Glomerular visceral epithelial cell (primary cell): ENCODE data around the gene JUNB.
"Not testable (repeated sequence)": the region's sequence is repeated elsewhere in the genome, so short reads cannot be mapped to it uniquely, and the experiment has no call there.

Experiments used
- DNase-seq: peaks from one replicate; pipeline ENCODE4 v3.0.0-alpha.2; 2016; ENCODE audit errors: extremely low spot score

The JUNB gene

GRCh38 chr19:12804051-12804450 lies 12.8 kb downstream of the JUNB start:
- no peak for DNase-seq

DNA sequence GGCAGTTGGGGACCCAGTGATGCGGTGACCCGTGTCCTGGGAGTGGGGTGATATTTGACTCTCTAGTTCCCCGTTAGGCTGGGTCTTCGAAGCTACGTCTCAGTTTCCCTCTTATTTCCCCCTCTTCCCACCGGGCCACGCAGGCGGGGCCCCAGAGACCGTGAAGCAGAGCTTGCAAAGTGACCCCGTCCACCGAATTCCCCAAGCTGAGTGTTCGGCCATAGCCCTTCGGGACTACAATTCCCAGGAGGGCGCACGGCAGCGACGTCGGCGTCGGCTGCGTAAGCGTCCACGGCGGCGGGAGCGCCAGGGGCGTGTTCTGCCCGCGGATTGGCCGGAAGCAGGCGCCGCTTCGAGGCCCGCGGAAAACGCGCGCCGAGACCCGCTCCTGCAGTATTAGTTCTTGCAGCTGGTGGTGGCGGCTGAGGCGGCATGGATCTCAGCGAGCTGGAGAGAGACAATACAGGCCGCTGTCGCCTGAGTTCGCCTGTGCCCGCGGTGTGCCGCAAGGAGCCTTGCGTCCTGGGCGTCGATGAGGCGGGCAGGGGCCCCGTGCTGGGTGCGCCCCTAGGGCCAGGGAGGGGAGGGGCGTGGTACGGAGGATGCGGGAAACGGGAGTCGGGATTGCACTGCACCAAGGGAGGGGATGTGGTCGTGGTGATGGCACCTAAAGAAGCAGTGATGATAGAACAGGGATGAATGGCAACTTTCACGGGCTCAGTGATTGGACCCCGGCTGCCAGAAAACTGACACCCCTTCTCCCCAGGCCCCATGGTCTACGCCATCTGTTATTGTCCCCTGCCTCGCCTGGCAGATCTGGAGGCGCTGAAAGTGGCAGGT lies 15.2 kb downstream of the JUNB start, which contains the start of gene RNASEH2A:
Gene RNASEH2A, plus strand, starts transcription at position 343 of the 840 bp plus-strand sequence. Its CDS starts 90 bp downstream, at position 433.
- DNase-seq: peak; percentile 90

DNA sequence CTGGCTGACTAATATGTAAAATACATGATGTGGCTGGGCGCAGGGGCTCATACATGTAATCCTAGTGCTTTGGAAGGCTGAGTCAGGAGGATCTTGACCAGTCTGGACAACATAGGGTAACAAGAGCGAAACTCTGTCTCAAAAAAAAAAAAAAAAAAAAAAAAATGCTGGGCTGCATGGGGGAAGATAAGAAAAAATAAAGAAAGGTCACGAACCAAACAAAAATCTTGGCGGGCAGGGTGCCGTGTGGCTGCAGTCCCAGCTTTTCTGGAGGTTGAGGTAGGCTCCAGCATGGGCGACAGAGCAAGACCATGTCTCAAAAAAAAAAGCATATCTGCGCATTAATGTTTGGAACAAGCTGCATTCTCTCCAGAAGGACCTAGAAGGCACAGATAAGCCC lies 23.8 kb downstream of the JUNB start:
- DNase-seq: no peak

DNA sequence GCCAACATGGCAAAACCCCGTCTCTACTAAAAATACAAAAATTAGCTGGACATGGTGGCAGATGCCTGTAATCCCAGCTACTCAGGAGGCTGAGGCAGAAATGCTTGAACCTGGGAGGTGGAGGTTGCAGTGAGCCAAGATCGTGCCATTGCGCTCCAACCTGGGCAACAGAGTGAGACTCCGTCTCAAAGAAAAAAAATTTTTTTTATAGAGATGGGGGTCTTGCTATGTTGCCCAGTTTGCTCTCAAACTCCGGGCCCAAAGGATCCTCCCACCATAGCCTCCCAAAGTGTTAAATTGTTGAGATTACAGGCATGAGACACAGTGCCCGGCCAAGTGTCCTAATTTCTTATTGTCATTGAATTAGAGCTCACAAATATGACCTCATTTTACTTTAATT lies 25.9 kb downstream of the JUNB start:
- DNase-seq: not testable (repeated sequence)

DNA sequence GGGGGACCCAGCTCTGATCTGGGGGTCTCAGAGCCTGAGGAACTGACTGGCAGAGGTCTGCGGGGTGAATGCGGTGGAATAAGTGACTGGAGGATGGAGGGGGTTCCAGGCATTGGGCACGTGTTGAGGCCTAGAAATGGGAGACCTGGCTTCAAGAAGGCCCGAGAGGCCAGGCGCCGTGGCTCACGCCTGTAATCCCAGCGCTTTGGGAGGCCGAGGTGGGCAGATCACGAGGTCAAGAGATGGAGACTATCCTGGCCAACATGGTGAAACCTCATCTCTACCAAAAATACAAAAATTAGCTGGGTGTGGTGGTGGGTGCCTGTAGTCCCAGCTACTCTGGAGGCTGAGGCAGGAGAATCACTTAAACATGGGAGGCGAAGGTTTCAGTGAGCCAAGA lies 26.5 kb downstream of the JUNB start:
- not testable (repeated sequence) for DNase-seq

GRCh38 chr19:12821761-12822160 lies 30.5 kb downstream of the JUNB start:
- DNase-seq: no peak

- DNase-seq: no peak
Measured at GRCh38 chr19:12825254-12826131, 34.2 kb downstream of the JUNB start.

DNA sequence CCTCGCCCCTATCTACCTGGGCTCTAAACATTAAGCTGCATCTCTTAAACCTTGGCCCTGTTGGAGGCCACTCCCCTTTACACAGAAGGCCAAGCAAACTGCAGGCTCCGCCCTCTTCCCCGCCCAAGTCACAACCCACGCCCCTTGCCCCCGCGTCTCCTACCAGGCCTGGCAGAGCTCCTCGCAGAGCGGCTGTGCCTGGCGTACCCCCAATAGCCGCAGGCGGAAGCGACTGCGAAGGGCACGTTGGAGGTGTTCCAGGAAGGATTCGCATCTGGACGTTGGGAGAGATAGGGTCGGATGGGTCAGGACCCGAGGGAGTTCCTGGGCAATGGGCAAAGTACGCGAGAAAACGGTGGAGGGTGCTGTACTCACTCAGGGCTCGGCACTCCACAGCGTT lies 37.2 kb downstream of the JUNB start:
- DNase-seq: no peak

DNA sequence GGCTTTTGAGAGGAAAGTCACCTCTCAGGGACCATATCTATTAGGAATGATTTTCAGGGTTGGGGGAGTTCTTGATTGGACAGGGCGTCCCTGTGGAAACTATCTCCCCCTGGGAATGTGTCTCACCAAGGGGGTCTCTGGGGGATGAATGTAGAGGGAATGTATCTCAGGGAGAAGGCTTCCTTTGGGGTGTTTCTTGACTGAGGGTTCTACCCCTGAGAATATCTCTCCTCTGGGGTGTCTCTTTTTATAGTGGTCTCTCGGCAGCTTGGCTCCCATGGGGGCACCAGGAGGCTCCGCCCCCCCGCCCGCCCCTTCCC lies 42.1 kb downstream of the JUNB start:
- DNase-seq: no peak

GRCh38 chr19:12833738-12834565 lies 42.7 kb downstream of the JUNB start:
- DNase-seq: peak; percentile 44

GRCh38 chr19:12834566-12834943 lies 43.3 kb downstream of the JUNB start, which contains the start of gene RTBDN:
Gene RTBDN (minus strand): TSS chr19:12834579. CDS start chr19:12829979, 4,600 bp downstream.
- peak; percentile 28 for DNase-seq

- no peak for DNase-seq
Measured at GRCh38 chr19:12834976-12835757, 43.9 kb downstream of the JUNB start.

DNA sequence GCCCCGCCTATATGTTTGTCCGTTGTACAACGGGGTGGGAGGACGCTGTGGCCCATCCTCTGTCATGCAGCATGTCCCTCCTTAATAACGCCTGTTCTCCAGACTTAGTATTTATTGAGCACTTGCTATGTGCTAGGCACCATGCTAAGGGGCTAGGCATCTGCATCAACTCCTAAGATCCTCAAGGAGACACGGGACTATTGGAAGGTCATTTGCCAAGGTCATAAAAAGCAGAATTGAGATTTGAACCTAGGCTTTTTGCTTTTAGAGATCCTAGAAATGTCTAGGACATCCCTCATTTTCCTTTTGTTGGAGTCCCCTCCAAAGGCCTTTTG lies 45.2 kb downstream of the JUNB start:
- no peak for DNase-seq

- no peak for DNase-seq
Measured at GRCh38 chr19:12837225-12837624, 45.9 kb downstream of the JUNB start.

DNA sequence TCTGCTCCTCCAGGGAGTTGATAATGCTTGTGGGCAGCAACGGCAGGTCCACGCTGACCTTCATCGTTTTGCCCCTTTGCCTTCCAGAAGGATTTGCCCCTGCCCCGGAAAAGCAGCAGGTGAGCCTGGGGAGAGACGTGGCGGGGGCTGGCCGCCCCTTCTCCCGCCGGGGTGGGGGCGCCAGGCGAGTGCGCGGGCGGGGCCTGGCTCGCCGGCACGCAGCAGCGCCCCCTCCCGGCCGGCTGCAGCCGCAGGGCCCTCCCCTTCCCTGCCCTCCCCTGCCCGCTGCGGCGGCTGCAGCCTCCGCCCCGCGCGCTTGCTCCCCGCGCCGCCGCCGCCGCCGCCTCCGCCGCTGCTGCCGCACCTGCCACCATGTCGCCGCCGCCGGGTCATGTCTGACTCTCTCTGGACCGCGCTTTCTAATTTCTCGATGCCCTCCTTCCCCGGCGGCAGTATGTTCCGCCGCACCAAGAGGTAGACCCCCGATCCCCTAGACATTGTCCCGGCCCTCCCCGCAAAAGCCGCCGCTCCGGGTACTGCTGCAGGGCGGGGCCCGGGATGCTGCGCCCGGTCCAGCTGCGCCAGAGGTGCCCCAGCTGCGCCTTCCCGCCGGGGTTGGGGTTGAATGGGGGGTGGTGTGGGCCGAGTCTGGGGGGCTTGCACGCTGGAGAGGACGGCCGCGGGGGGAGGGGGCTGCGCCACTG lies 47.0 kb downstream of the JUNB start, which contains the start of gene MAST1:
Gene MAST1, plus strand, starts transcription at position 334 of the 704 bp plus-strand sequence. Its CDS starts 58 bp downstream, at position 392.
- peak; percentile 45 for DNase-seq

DNA sequence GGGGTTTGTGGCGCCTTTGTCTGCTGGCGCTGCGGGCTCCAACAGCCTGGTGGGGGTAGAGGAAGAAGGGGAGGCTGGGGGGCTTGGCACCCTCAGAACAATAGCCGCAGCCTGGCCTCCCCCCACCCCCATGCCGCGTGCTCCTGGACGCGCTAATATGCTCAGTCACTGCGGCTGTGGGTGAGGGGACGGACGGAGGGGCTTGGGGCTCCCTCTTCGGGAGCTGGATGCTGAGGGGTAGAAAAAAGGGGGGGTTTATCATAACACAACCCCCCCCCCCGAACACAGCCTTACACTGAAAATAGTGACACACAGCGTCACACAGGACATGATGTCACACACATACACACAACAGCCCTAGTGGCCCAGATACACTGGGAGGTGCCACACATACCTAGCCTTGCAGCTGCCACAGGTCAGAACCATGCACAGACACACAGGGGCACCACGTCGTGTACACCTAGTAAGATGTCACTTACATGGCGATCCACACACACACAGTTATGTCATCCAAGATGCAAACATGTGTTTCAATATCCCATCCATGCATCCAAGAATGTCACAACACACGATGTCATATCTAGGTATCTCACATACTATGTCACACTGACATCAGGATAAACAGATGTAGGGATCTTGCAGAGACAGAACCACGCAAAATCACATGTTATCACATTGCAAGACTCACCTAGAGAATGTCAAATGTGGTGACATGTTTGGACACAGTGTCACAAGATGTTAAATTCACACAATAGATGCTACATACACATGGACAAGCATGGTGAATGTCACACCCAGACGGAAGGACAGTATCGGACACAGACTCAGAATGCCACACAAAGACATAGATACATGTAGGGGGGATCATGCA lies 47.8 kb downstream of the JUNB start:
- no peak for DNase-seq

DNA sequence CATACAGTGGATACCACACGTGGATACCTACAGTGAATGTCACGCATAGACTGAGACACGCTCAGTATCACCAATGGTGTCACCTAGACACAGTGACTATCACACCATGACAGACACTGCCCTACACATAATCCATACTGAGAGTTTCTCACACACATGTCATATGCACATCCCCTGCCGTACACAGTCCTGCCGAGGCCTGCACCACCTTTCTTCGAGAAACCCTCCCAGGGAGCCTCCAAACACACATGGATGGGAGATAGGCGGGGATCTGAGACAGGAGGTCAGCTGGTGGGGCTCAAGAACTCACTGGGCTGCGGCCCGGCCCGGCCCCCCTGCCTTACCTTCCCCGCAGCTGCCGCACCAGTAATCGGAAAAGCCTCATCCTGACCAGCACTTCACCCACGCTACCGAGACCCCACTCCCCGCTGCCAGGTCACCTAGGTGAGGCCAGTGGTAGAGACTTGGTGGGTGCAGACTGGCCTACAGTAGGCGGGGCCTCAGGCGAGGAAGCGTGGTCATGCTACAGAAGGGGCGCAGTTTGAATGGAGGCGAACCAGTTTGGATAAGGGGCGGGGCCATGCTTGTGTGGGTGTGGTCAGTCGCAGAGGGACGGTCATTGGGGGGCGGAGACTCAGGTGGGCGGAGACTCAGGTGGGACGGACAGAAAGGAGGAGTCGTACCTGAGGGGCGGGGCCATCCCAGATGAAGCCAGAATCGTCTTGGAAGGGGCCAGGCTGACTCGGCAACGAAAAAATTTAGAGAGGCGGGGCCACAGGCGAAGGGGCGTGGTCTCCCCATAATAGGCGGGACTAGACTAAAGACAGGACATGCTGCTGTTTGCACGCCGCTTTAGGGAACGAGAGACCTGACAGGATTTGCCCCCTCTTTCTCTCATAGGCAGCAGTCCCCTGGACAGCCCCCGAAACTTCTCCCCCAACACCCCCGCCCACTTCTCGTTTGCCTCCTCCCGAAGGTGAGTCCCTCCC lies 49.1 kb downstream of the JUNB start:
- peak; percentile 74 for DNase-seq

- DNase-seq: no peak
Measured at GRCh38 chr19:12841094-12841493, 49.8 kb downstream of the JUNB start.
